HEK293 (cell line): ENCODE measurements around the gene SUPT5H.

Experiments used
- BCL11B ChIP-seq: fragments of 450-650 bp; formaldehyde crosslinking; IDR thresholded peaks from 2 replicates; pipeline ENCODE4 v1.5.1; 2016; ENCODE audit warnings: low read depth, missing biosample characterization, missing genetic modification characterization
- EGR2 ChIP-seq: fragments of 450-650 bp; formaldehyde crosslinking; IDR thresholded peaks from 2 replicates; pipeline ENCODE4 v1.5.1; 2016; ENCODE audit warnings: low read depth, missing biosample characterization, missing genetic modification characterization
- FEZF1 ChIP-seq: fragments of 450-650 bp; formaldehyde crosslinking; IDR thresholded peaks from 2 replicates; pipeline ENCODE4 v1.5.1; 2016; ENCODE audit warnings: missing biosample characterization, missing genetic modification characterization
- INSM2 ChIP-seq: fragments of 450-650 bp; formaldehyde crosslinking; IDR thresholded peaks from 2 replicates; pipeline ENCODE4 v1.5.1; 2016; ENCODE audit warnings: missing biosample characterization, missing genetic modification characterization
- MZF1 ChIP-seq: fragments of 450-650 bp; formaldehyde crosslinking; IDR thresholded peaks from 2 replicates; pipeline ENCODE4 v1.5.1; 2017; ENCODE audit warnings: missing biosample characterization, missing genetic modification characterization, borderline replicate concordance
- PRDM6 ChIP-seq: fragments of 450-650 bp; formaldehyde crosslinking; IDR thresholded peaks from 2 replicates; pipeline ENCODE4 v1.5.1; 2017; ENCODE audit warnings: missing biosample characterization, missing genetic modification characterization
- SP3 ChIP-seq: fragments of 450-650 bp; formaldehyde crosslinking; IDR thresholded peaks from 2 replicates; pipeline ENCODE4 v1.5.1; 2016; ENCODE audit warnings: missing biosample characterization, missing genetic modification characterization
- TCF7L2 ChIP-seq: IDR thresholded peaks from 2 replicates; pipeline ENCODE4 v1.6.1; 2011; ENCODE audit warnings: low read depth, mild to moderate bottlenecking, inconsistent platforms, low read length, moderate library complexity, borderline replicate concordance
- ZFP37 ChIP-seq: fragments of 450-650 bp; formaldehyde crosslinking; IDR thresholded peaks from 2 replicates; pipeline ENCODE4 v1.5.1; 2016; ENCODE audit warnings: missing biosample characterization, missing genetic modification characterization
- ZIC2 ChIP-seq: fragments of 450-650 bp; formaldehyde crosslinking; IDR thresholded peaks from 2 replicates; pipeline ENCODE4 v1.5.1; 2016; ENCODE audit warnings: missing biosample characterization, missing genetic modification characterization
- ZNF148 ChIP-seq: fragments of 450-650 bp; formaldehyde crosslinking; IDR thresholded peaks from 2 replicates; pipeline ENCODE4 v1.5.0; 2017; ENCODE audit warnings: missing biosample characterization, missing genetic modification characterization, borderline replicate concordance
- ZNF175 ChIP-seq: fragments of 450-650 bp; formaldehyde crosslinking; IDR thresholded peaks from 2 replicates; pipeline ENCODE4 v1.5.1; 2016; ENCODE audit warnings: missing biosample characterization, missing genetic modification characterization
- ZNF19 ChIP-seq: fragments of 450-650 bp; formaldehyde crosslinking; IDR thresholded peaks from 2 replicates; pipeline ENCODE4; 2016; ENCODE audit warnings: missing biosample characterization, missing genetic modification characterization, low read depth
- ZNF223 ChIP-seq: fragments of 450-650 bp; formaldehyde crosslinking; IDR thresholded peaks from 2 replicates; pipeline ENCODE4 v1.5.1; 2016; ENCODE audit warnings: missing biosample characterization, missing genetic modification characterization
- ZNF239 ChIP-seq: fragments of 450-650 bp; formaldehyde crosslinking; IDR thresholded peaks from 2 replicates; pipeline ENCODE4 v1.5.1; 2016; ENCODE audit warnings: missing biosample characterization, missing genetic modification characterization
- ZNF26 ChIP-seq: fragments of 450-650 bp; formaldehyde crosslinking; IDR thresholded peaks from 2 replicates; pipeline ENCODE4 v1.5.1; 2016; ENCODE audit warnings: missing biosample characterization, missing genetic modification characterization
- ZNF311 ChIP-seq: fragments of 450-650 bp; formaldehyde crosslinking; IDR thresholded peaks from 2 replicates; pipeline ENCODE4 v1.5.1; 2017; ENCODE audit warnings: missing biosample characterization, missing genetic modification characterization, borderline replicate concordance
- ZNF366 ChIP-seq: fragments of 450-650 bp; formaldehyde crosslinking; conservative IDR thresholded peaks from 2 replicates; pipeline ENCODE4 v1.5.1; 2016; ENCODE audit warnings: missing biosample characterization, missing genetic modification characterization
- ZNF423 ChIP-seq: fragments of 450-650 bp; formaldehyde crosslinking; IDR thresholded peaks from 2 replicates; pipeline ENCODE4 v1.5.1; 2016; ENCODE audit warnings: missing biosample characterization, missing genetic modification characterization
- ZNF521 ChIP-seq: fragments of 450-650 bp; formaldehyde crosslinking; IDR thresholded peaks from 2 replicates; pipeline ENCODE4 v1.5.1; 2017; ENCODE audit warnings: missing biosample characterization, mild to moderate bottlenecking, missing genetic modification characterization
- ZNF529 ChIP-seq: fragments of 450-650 bp; formaldehyde crosslinking; IDR thresholded peaks from 2 replicates; pipeline ENCODE4 v1.5.1; 2017; ENCODE audit warnings: missing genetic modification characterization, missing biosample characterization; ENCODE audit not compliant: insufficient replicate concordance
- ZNF585B ChIP-seq: fragments of 450-650 bp; formaldehyde crosslinking; IDR thresholded peaks from 2 replicates; pipeline ENCODE4 v1.5.1; 2016; ENCODE audit warnings: missing biosample characterization, missing genetic modification characterization
- ZNF658 ChIP-seq: fragments of 450-650 bp; formaldehyde crosslinking; IDR thresholded peaks from 2 replicates; pipeline ENCODE4; 2016; ENCODE audit warnings: missing biosample characterization, missing genetic modification characterization
- ZNF791 ChIP-seq: fragments of 450-650 bp; formaldehyde crosslinking; IDR thresholded peaks from 2 replicates; pipeline ENCODE4 v1.5.1; 2016; ENCODE audit warnings: missing biosample characterization, missing genetic modification characterization
- TF ChIP-seq, protein P1 (sequence below): fragments of 450-650 bp; formaldehyde crosslinking; IDR thresholded peaks from 2 replicates; pipeline ENCODE4 v1.5.1; 2017; ENCODE audit warnings: missing biosample characterization, missing genetic modification characterization
- TF ChIP-seq, protein P2 (sequence below): fragments of 450-650 bp; formaldehyde crosslinking; IDR thresholded peaks from 2 replicates; pipeline ENCODE4 v1.5.1; 2017; ENCODE audit warnings: missing biosample characterization, missing genetic modification characterization
- TF ChIP-seq, protein P3 (sequence below): fragments of 450-650 bp; formaldehyde crosslinking; IDR thresholded peaks from 2 replicates; pipeline ENCODE4 v1.5.1; 2016; ENCODE audit warnings: missing biosample characterization, missing genetic modification characterization, borderline replicate concordance

Gene SUPT5H

DNA sequence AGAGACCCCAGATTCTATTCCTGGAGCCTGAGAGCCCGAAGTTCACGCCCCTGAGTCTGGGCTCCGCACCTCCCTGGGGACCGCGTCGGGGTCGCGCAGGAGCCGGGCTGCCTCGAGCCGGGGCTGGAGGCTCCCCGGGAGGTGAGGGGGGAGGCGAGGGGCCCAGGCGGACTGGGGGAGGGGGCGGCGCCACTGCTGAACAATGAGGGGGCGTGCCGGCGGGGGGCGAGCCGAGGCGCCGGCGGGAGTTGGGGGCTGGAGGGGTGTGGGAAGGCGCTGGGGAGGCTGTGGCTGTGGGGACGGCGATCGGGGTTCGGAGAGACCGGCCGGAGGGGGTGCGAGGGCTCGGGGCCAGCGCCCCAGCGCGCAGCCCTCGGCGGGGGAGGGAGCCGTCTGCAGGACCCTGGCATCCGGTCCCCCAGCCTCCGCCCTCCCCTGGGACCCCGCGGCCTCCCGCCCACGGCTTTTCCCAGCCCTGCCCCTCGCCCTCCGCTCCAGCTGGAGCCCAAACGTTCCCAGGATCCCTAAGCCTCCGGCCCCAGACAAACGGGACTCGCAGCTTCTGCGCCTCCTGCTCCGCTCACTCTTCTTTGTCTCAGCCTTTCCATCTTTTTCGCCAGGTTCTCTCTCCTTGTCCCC is 32.0 kb upstream of the SUPT5H start (continued):
- no peak for TF ChIP-seq ZNF791 (tag by site-specific recombination)
- no peak for TF ChIP-seq ZNF148
- peak; percentile 72 for TF ChIP-seq ZNF423 (tag by site-specific recombination)
- TF ChIP-seq ZNF366, result peak; percentile 37; the same call in 1 of the 2 replicates
- TF ChIP-seq ZNF19, result no peak
- TF ChIP-seq BCL11B (tag by site-specific recombination), result no peak
- peak; percentile 71 for TF ChIP-seq SP3 (tag by site-specific recombination)
- TF ChIP-seq ZNF175, result no peak
- TF ChIP-seq ZNF26 (tag by site-specific recombination), result no peak
- TF ChIP-seq ZNF223, result no peak
- TF ChIP-seq, protein P1, sequence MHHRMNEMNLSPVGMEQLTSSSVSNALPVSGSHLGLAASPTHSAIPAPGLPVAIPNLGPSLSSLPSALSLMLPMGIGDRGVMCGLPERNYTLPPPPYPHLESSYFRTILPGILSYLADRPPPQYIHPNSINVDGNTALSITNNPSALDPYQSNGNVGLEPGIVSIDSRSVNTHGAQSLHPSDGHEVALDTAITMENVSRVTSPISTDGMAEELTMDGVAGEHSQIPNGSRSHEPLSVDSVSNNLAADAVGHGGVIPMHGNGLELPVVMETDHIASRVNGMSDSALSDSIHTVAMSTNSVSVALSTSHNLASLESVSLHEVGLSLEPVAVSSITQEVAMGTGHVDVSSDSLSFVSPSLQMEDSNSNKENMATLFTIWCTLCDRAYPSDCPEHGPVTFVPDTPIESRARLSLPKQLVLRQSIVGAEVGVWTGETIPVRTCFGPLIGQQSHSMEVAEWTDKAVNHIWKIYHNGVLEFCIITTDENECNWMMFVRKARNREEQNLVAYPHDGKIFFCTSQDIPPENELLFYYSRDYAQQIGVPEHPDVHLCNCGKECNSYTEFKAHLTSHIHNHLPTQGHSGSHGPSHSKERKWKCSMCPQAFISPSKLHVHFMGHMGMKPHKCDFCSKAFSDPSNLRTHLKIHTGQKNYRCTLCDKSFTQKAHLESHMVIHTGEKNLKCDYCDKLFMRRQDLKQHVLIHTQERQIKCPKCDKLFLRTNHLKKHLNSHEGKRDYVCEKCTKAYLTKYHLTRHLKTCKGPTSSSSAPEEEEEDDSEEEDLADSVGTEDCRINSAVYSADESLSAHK, result no peak
- TF ChIP-seq ZNF521 (tag by site-specific recombination), result no peak
- no peak for TF ChIP-seq ZNF239 (tag by site-specific recombination)
- TF ChIP-seq ZNF529, result no peak
- TF ChIP-seq ZNF311 (tag by site-specific recombination), result no peak
- no peak for TF ChIP-seq FEZF1
- TF ChIP-seq, protein P2, sequence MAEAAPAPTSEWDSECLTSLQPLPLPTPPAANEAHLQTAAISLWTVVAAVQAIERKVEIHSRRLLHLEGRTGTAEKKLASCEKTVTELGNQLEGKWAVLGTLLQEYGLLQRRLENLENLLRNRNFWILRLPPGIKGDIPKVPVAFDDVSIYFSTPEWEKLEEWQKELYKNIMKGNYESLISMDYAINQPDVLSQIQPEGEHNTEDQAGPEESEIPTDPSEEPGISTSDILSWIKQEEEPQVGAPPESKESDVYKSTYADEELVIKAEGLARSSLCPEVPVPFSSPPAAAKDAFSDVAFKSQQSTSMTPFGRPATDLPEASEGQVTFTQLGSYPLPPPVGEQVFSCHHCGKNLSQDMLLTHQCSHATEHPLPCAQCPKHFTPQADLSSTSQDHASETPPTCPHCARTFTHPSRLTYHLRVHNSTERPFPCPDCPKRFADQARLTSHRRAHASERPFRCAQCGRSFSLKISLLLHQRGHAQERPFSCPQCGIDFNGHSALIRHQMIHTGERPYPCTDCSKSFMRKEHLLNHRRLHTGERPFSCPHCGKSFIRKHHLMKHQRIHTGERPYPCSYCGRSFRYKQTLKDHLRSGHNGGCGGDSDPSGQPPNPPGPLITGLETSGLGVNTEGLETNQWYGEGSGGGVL (tag by site-specific recombination), result peak; percentile 97
- peak; percentile 79 for TF ChIP-seq ZIC2 (tag by site-specific recombination)
- TF ChIP-seq TCF7L2, result no peak
- no peak for TF ChIP-seq ZNF585B
- no peak for TF ChIP-seq ZNF658 (tag by site-specific recombination)
- TF ChIP-seq EGR2 (tag by site-specific recombination), result peak; percentile 91
- TF ChIP-seq, protein P3, sequence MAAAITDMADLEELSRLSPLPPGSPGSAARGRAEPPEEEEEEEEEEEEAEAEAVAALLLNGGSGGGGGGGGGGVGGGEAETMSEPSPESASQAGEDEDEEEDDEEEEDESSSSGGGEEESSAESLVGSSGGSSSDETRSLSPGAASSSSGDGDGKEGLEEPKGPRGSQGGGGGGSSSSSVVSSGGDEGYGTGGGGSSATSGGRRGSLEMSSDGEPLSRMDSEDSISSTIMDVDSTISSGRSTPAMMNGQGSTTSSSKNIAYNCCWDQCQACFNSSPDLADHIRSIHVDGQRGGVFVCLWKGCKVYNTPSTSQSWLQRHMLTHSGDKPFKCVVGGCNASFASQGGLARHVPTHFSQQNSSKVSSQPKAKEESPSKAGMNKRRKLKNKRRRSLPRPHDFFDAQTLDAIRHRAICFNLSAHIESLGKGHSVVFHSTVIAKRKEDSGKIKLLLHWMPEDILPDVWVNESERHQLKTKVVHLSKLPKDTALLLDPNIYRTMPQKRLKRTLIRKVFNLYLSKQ, result no peak
- no peak for TF ChIP-seq PRDM6 (tag by site-specific recombination)
- no peak for TF ChIP-seq MZF1 (tag by site-specific recombination)
- TF ChIP-seq INSM2 (tag by site-specific recombination), result no peak
- no peak for TF ChIP-seq ZFP37 (tag by site-specific recombination)
